K562 (cell line): ENCODE results near the gene RAB3IP. TPM values are rescaled to one million over a fixed set of nuclear protein-coding genes. Genes with fewer than 3 reads are reported as not detected.

Source experiments
- ATAC-seq: fragments of 200-7000 bp; cut with Tn5 transposase; 3 replicates; pipeline ENCODE4 v1.9.1; 2020; ENCODE audit warnings: moderate library complexity
- BruUV-seq: library from RNA; stranded (reverse); fragments of 400-500 nt; replicated peaks from 2 replicates; lab custom pipeline; 2021; lab: Mats Ljungman, UMichigan
- CTCF ChIA-PET: fragments of 300-600 bp; formaldehyde crosslinking; extraction: SDS; loops from one replicate; lab custom pipeline; 2021; ENCODE audit warnings: low intra/inter-chr PET ratio; lab: Yijun Ruan, JAX
- POLR2A ChIA-PET: fragments of 300-600, 350-650 bp; sonication (Branson Sonifier 250); formaldehyde crosslinking; extraction: SDS; loops from one replicate; lab custom pipeline; 2021; ENCODE audit warnings: antibody characterized with exemption, inconsistent platforms; lab: Yijun Ruan, JAX
- DNase-seq, 4 experiments: peaks; one replicate each; pipeline versions ENCODE4 v3.0.0 to v3.0.0-alpha.2; 2011 to 2018; ENCODE audit warnings: low spot score in 3 of 4, mixed read lengths in 3 of 4; ENCODE audit errors: extremely low read depth in 1 of 4
- FAIRE-seq: peaks from 2 replicates; lab custom pipeline; 2011; peaks lifted over from hg19 to GRCh38; lab: Jason Lieb, UNC
- H2AFZ ChIP-seq: 2 replicates; pipeline ENCODE4 v1.6.0; 2011; ENCODE audit warnings: low read depth, low read length, control low read depth, inconsistent platforms
- H3K27ac ChIP-seq: fragments of 200-600 bp; 3 replicates; pipeline ENCODE4 v1.8.0; 2011; ENCODE audit warnings: low read depth, mild to moderate bottlenecking, control low read depth, inconsistent platforms, low read length, moderate library complexity, mixed read lengths; ENCODE audit errors: extremely low read depth
- H3K27me3 ChIP-seq, 2 experiments: fragments of 300-600 bp in 1 of 2; 2 replicates in 1 of 2; 3 replicates in 1 of 2; pipeline versions ENCODE4 v1.6.0 to v1.8.0; 2011; ENCODE audit warnings: inconsistent platforms in 2 of 2, low read length in 2 of 2, mild to moderate bottlenecking in 1 of 2, mixed read lengths in 1 of 2, moderate library complexity in 1 of 2; ENCODE audit not compliant: control insufficient read depth in 2 of 2, insufficient read depth in 2 of 2
- H3K36me3 ChIP-seq: fragments of 300-600 bp; 3 replicates; pipeline ENCODE4 v1.8.0; 2011; ENCODE audit warnings: mild to moderate bottlenecking, low read length, inconsistent platforms; ENCODE audit not compliant: control insufficient read depth, insufficient read depth
- H3K4me1 ChIP-seq, 2 experiments: fragments of 200-600 bp in 1 of 2; replicated peaks in 1 of 2; 2 replicates in 1 of 2; 3 replicates in 1 of 2; pipeline versions ENCODE4 v1.5.1 to v1.8.0; 2011; ENCODE audit warnings: inconsistent platforms in 2 of 2, low read length in 2 of 2, mild to moderate bottlenecking in 1 of 2, mixed read lengths in 1 of 2, moderate library complexity in 1 of 2; ENCODE audit not compliant: control insufficient read depth in 2 of 2, insufficient read depth in 2 of 2
- H3K4me2 ChIP-seq: 2 replicates; pipeline ENCODE4 v1.6.1; 2011; ENCODE audit warnings: low read length, control low read depth, inconsistent platforms, mixed read lengths; ENCODE audit not compliant: insufficient read depth
- H3K4me3 ChIP-seq: fragments of 200-600 bp; sonication (generic), shearing (Covaris generic); 2 replicates; pipeline ENCODE4 v1.5.1; 2016; ENCODE audit warnings: control low read depth, inconsistent platforms
- H3K79me2 ChIP-seq: fragments of 200-600 bp; 3 replicates; pipeline ENCODE4 v1.8.0; 2011; ENCODE audit warnings: low read length, inconsistent platforms; ENCODE audit not compliant: control insufficient read depth, insufficient read depth
- H3K9ac ChIP-seq, 2 experiments: 2 replicates each; pipeline versions ENCODE4 v1.6.0 to v1.6.1; 2011; ENCODE audit warnings: low read depth in 2 of 2, low read length in 2 of 2, control low read depth in 1 of 2, inconsistent platforms in 1 of 2, mild to moderate bottlenecking in 1 of 2, mixed read lengths in 1 of 2; ENCODE audit not compliant: insufficient read depth in 1 of 2
- H3K9me1 ChIP-seq: one replicate; pipeline ENCODE4 v1.6.0; 2011; ENCODE audit warnings: inconsistent platforms, mild to moderate bottlenecking, low read length, moderate library complexity; ENCODE audit not compliant: control insufficient read depth, insufficient read depth
- H3K9me3 ChIP-seq: replicated peaks from 2 replicates; pipeline ENCODE4 v1.5.1; 2011; ENCODE audit warnings: low read depth, low read length, inconsistent platforms; ENCODE audit not compliant: control insufficient read depth, insufficient read depth
- H4K20me1 ChIP-seq: replicated peaks from 2 replicates; pipeline ENCODE4 v1.6.1; 2011; ENCODE audit warnings: low read length, inconsistent platforms, mixed read lengths; ENCODE audit not compliant: control insufficient read depth, insufficient read depth
- ETV6 ChIP-seq, 3 experiments: fragments of 150-350 bp in 1 of 3; sonication (generic) in 1 of 3; formaldehyde crosslinking in 1 of 3; IDR thresholded peaks; 2 replicates each; pipeline versions ENCODE4 v1.6.1 to v1.8.0; 2014 to 2022; ENCODE audit warnings: borderline replicate concordance in 2 of 3, low read depth in 2 of 3, antibody characterized with exemption in 1 of 3, low read length in 1 of 3, mild to moderate bottlenecking in 1 of 3, missing genetic modification reagents in 1 of 3
- TBP ChIP-seq: optimal IDR thresholded peaks from 2 replicates; pipeline ENCODE3; 2011; ENCODE audit warnings: low read depth, low read length, improper control_type of control experiment
- XRCC4 ChIP-seq: IDR thresholded peaks from one replicate; pipeline ENCODE4 v1.6.1; 2011; ENCODE audit not compliant: insufficient read depth, insufficient read length; ENCODE audit errors: extremely low read depth
- ZNF778 ChIP-seq: fragments of 450-650 bp; formaldehyde crosslinking; IDR thresholded peaks from 2 replicates; pipeline ENCODE4 v1.4.0; 2020; ENCODE audit warnings: mild to moderate bottlenecking, moderate library complexity
- WGBS: fragments of 100-300 bp; shearing (Covaris generic); methylation state at CpG from one replicate; pipeline ENCODE4 v1.1.6; 2016; ENCODE audit warnings: low coverage, mixed read lengths; ENCODE audit not compliant: insufficient coverage; ENCODE audit errors: missing lambda C conversion rate; 5-methylcytosine and 5-hydroxymethylcytosine counted together
- in situ Hi-C: fragments of 300-500 bp; cut with MboI; formaldehyde crosslinking; loops from 4 replicates; pipeline ENCODE4 v1.15.0; 2018; ENCODE audit warnings: inconsistent platforms, mixed read lengths
- intact Hi-C: fragments of 100-400 bp; cut with micrococcal nuclease; formaldehyde crosslinking; loops from 2 replicates; pipeline ENCODE4 v1.14.2; 2022
- polyA plus RNA-seq, 8 experiments: library from polyadenylated mRNA; depleted of rRNA in 4 of 8; stranded (reverse) in 5 of 8; unstranded in 3 of 8; fragments of >200 nt; fragmentation: Nextera tagmentation in 2 of 8; fragmentation: Illumina TruSeq in 1 of 8; extraction: Ambion mirVana in 2 of 8; extraction: Trizol in 1 of 8; gene quantifications; 2 replicates each; pipeline versions ENCODE4 v1.2.1 to v1.2.3, GENCODE V29; 2011 to 2014; ENCODE audit warnings: inconsistent platforms in 1 of 8, missing spikeins in 1 of 8
- total RNA-seq, 7 experiments: library from RNA; depleted of rRNA in 6 of 7; stranded (reverse); fragments of >200 nt in 6 of 7; fragmentation: Illumina TruSeq in 2 of 7; extraction: Trizol in 2 of 7; gene quantifications; 2 replicates each; pipeline versions ENCODE4 v1.2.1 to v1.2.3, GENCODE V29; 2011 to 2021; ENCODE audit warnings: low replicate concordance in 1 of 7
- TF ChIP-seq, protein P1 (sequence below): IDR thresholded peaks from 2 replicates; pipeline ENCODE4 v1.6.1; 2016; ENCODE audit warnings: missing genetic modification characterization, missing compliant biosample characterization
- TF ChIP-seq, protein P2 (sequence below): fragments of 450-650 bp; formaldehyde crosslinking; IDR thresholded peaks from 2 replicates; pipeline ENCODE4 v1.4.0; 2022; ENCODE audit warnings: mild to moderate bottlenecking, moderate library complexity

Gene RAB3IP
- total and polyA plus RNA-seq, 9 of the 15 experiments (the other 6 are each of a cell fraction or from before 2014, with no cell fraction given) = 5.6 to 25.5 (median 11.3) TPM

GRCh38 chr12:69835081-69835480, 96.4 kb downstream of the RAB3IP start (continued):
- TF ChIP-seq ETV6 (IDR thresholded peaks at IDR 0.05; ENCODE audit: borderline replicate concordance in 1 of 2, low read depth in 2 of 2, low read length in 1 of 2) (no peak), ETV6 (CRISPR knock-in tag; IDR thresholded peaks at IDR 0.05; ENCODE audit: borderline replicate concordance) (no peak)

- Histone ChIP-seq H3K27me3 (peaks cover 9 to 11% of the 10 kb centered on the region in 2 experiments), H3K27ac (no peak overlapping the region), H3K9ac (no peak overlapping the region), H3K9me3 (no peaks in the 10 kb centered on the region), H3K79me2 (no peaks in the 10 kb centered on the region), H3K36me3 (no peaks in the 10 kb centered on the region), H3K4me3 (no peak overlapping the region), H2AFZ (no peak overlapping the region), H3K4me2 (no peak overlapping the region), H3K9me1 (no peaks in the 10 kb centered on the region), H4K20me1 (no peaks in the 10 kb centered on the region), H3K4me1 (no peaks in the 10 kb centered on the region; a peak in 1 of 5 replicates)
- ChIA-PET CTCF (no interaction called here), POLR2A (interaction anchor here (0.6 kb wide), 1 partner anchor 192 kb away, joined by 4 read pairs; no protein-coding TSS in a partner anchor)
- no TSS peak for BruUV-seq
- DNase-seq (no peak), ATAC-seq (no peak), FAIRE-seq (no peak)
- intact Hi-C loops (no loop called here), in situ Hi-C loops (no loop called here)
- TF ChIP-seq ZNF778 (no peak), TBP (no peak), XRCC4 (no peak)
- TF ChIP-seq, protein P1, sequence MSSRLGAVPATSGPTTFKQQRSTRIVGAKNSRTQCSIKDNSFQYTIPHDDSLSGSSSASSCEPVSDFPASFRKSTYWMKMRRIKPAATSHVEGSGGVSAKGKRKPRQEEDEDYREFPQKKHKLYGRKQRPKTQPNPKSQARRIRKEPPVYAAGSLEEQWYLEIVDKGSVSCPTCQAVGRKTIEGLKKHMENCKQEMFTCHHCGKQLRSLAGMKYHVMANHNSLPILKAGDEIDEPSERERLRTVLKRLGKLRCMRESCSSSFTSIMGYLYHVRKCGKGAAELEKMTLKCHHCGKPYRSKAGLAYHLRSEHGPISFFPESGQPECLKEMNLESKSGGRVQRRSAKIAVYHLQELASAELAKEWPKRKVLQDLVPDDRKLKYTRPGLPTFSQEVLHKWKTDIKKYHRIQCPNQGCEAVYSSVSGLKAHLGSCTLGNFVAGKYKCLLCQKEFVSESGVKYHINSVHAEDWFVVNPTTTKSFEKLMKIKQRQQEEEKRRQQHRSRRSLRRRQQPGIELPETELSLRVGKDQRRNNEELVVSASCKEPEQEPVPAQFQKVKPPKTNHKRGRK (tag) = no peak
- TF ChIP-seq, protein P2, sequence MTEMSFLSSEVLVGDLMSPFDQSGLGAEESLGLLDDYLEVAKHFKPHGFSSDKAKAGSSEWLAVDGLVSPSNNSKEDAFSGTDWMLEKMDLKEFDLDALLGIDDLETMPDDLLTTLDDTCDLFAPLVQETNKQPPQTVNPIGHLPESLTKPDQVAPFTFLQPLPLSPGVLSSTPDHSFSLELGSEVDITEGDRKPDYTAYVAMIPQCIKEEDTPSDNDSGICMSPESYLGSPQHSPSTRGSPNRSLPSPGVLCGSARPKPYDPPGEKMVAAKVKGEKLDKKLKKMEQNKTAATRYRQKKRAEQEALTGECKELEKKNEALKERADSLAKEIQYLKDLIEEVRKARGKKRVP (CRISPR knock-in tag) = no peak
- WGBS = 3% methylated on average over 13 of the region's 13 CpGs
Measured at GRCh38 chr12:69836015-69836414, 97.4 kb downstream of the RAB3IP start.
